ENCODE data around the gene KCNV2.
A peak's percentile ranks its signal among the peaks of the same experiment; 100 is the strongest.

Gene KCNV2

GRCh38 chr9:2764353-2764752, 47.0 kb downstream of the KCNV2 start:
- H3K4me3 ChIP-seq (replicated peaks in 1 of 2; ENCODE audit: low read depth in 2 of 2, low read length in 2 of 2) = no peak overlapping the region
- TF ChIP-seq CTCF (IDR thresholded peaks at IDR 0.05; ENCODE audit: low read depth, low read length) = no peak
- no peak for DNase-seq (ENCODE audit: low read depth in 2 of 2)

- no peak for DNase-seq (ENCODE audit: low read depth in 2 of 2)
- no peak overlapping the region for H3K4me3 ChIP-seq (replicated peaks in 1 of 2; ENCODE audit: low read depth in 2 of 2, low read length in 2 of 2)
- TF ChIP-seq CTCF (IDR thresholded peaks at IDR 0.05; ENCODE audit: low read depth, low read length) = no peak
Observed at GRCh38 chr9:2765250-2765880, 48.1 kb downstream of the KCNV2 start.

- TF ChIP-seq CTCF (IDR thresholded peaks at IDR 0.05; ENCODE audit: low read depth, low read length) = no peak
- DNase-seq (ENCODE audit: low read depth in 2 of 2) = peak in 1 of 2 donors; percentile 23
- no peak overlapping the region for H3K4me3 ChIP-seq (replicated peaks in 1 of 2; ENCODE audit: low read depth in 2 of 2, low read length in 2 of 2)
Observed at GRCh38 chr9:2767800-2768677, 50.7 kb downstream of the KCNV2 start.

GRCh38 chr9:2771087-2771486, 53.8 kb downstream of the KCNV2 start:
- no peak for TF ChIP-seq CTCF (IDR thresholded peaks at IDR 0.05; ENCODE audit: low read depth, low read length)
- peak in 1 of 2 donors; percentile 36 for DNase-seq (ENCODE audit: low read depth in 2 of 2)
- H3K4me3 ChIP-seq (replicated peaks in 1 of 2; ENCODE audit: low read depth in 2 of 2, low read length in 2 of 2) = no peak overlapping the region

- TF ChIP-seq CTCF (IDR thresholded peaks at IDR 0.05; ENCODE audit: low read depth, low read length) = no peak
- peak in 1 of 2 donors; percentile 64 for DNase-seq (ENCODE audit: low read depth in 2 of 2)
- H3K4me3 ChIP-seq (replicated peaks in 1 of 2; ENCODE audit: low read depth in 2 of 2, low read length in 2 of 2) = no peak overlapping the region
Observed at GRCh38 chr9:2771661-2772060, 54.4 kb downstream of the KCNV2 start.

GRCh38 chr9:2777454-2777853, 60.1 kb downstream of the KCNV2 start:
- H3K4me3 ChIP-seq (replicated peaks in 1 of 2; ENCODE audit: low read depth in 2 of 2, low read length in 2 of 2) = no peak overlapping the region
- no peak for TF ChIP-seq CTCF (IDR thresholded peaks at IDR 0.05; ENCODE audit: low read depth, low read length)
- DNase-seq (ENCODE audit: low read depth in 2 of 2) = no peak
